Left lung (tissue), 10 donors: ENCODE results near the gene CREBRF. TPM values are rescaled to one million over a fixed set of nuclear protein-coding genes. Genes with fewer than 3 reads are reported as not detected.

Experiments
- ATAC-seq: fragments of 200-7000 bp; cut with Tn5 transposase; one replicate; pipeline ENCODE4 v1.9.1; 2020; ENCODE audit warnings: moderate library complexity
- DNase-seq, 4 donors: peaks; one replicate each; pipeline ENCODE4 v3.0.0-alpha.2; 2013 to 2020
- H3K27ac ChIP-seq, 2 donors: fragments of 200-600 bp; sonication (generic) in 1 of 2; one replicate each; pipeline versions ENCODE4 v1.5.0 to v1.8.0; 2020 to 2021
- H3K27me3 ChIP-seq, 2 donors: fragments of 200-600 bp; sonication (generic) in 1 of 2; one replicate each; pipeline versions ENCODE4 v1.5.0 to v1.8.0; 2020 to 2021
- H3K36me3 ChIP-seq, 2 donors: fragments of 200-600 bp; sonication (generic) in 1 of 2; one replicate each; pipeline versions ENCODE4 v1.5.0 to v1.8.0; 2020 to 2021
- H3K4me1 ChIP-seq, 2 donors: fragments of 200-600 bp; one replicate each; pipeline ENCODE4 v1.8.0; 2021
- H3K4me3 ChIP-seq, 2 donors: fragments of 200-600 bp; sonication (generic) in 1 of 2; one replicate each; pipeline versions ENCODE4 v1.5.0 to v1.8.0; 2020 to 2021; ENCODE audit warnings: mild to moderate bottlenecking in 1 of 2
- H3K9me3 ChIP-seq, 2 donors: fragments of 200-600 bp; sonication (generic) in 1 of 2; one replicate each; pipeline versions ENCODE4 v1.5.0 to v1.8.0; 2020 to 2021
- intact Hi-C, 2 donors: fragments of 100-400 bp; cut with DNase I; formaldehyde crosslinking; loops; one replicate each; pipeline versions ENCODE4 v1.11.2 to v1.14.2; 2022
- polyA plus RNA-seq, 6 donors: library from polyadenylated mRNA; unstranded; fragments of 120-200 nt; gene quantifications; one replicate each; pipeline ENCODE4 v1.2.1, GENCODE V29; 2013; ENCODE audit not compliant: insufficient read length in 6 of 6
- total RNA-seq, 2 donors: library from RNA; stranded (reverse); fragmentation: NEBNext Ultra II Directional; extraction: Animal tissue kit (Norgen Biotek cat#: 25700); gene quantifications; one replicate each; pipeline ENCODE4 v1.2.1, GENCODE V29; 2021
- TF ChIP-seq, protein P1 (sequence below), 2 donors: fragments of 200-600 bp; sonication (generic) in 1 of 2; IDR thresholded peaks; one replicate each; pipeline versions ENCODE4 v1.5.0 to v1.8.0; 2021; ENCODE audit warnings: antibody characterized with exemption in 2 of 2
- donor health status: DM: no; HTN: yes; CAD: no.
- donor health status: DM: no; HTN: no; CAD: no.

The CREBRF gene
- total and polyA plus RNA-seq, 8 donors = 14.7 to 34.4 (median 20.3) TPM

DNA sequence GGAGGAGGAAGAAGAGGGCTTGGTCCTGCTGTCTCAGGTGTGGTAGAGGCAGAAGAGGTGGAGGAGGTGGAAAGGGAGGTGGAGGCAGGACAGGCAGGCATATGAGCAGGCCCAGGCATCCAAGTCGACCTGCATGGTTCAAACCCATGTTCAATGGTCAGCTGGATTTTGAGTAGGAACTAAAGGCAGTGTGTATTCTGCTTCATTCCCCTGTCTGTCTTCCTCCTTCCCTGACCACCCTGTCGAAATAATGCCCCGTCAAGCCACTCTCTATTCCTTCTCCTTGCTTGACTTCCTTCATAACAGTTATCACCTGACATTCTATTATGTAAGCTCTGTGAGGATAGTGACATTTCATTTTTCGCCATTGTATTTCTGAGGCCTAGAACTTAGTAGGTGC is 37.8 kb upstream of the CREBRF start:
- TF ChIP-seq, protein P1, sequence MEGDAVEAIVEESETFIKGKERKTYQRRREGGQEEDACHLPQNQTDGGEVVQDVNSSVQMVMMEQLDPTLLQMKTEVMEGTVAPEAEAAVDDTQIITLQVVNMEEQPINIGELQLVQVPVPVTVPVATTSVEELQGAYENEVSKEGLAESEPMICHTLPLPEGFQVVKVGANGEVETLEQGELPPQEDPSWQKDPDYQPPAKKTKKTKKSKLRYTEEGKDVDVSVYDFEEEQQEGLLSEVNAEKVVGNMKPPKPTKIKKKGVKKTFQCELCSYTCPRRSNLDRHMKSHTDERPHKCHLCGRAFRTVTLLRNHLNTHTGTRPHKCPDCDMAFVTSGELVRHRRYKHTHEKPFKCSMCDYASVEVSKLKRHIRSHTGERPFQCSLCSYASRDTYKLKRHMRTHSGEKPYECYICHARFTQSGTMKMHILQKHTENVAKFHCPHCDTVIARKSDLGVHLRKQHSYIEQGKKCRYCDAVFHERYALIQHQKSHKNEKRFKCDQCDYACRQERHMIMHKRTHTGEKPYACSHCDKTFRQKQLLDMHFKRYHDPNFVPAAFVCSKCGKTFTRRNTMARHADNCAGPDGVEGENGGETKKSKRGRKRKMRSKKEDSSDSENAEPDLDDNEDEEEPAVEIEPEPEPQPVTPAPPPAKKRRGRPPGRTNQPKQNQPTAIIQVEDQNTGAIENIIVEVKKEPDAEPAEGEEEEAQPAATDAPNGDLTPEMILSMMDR (IDR thresholded peaks at IDR 0.05) = no peak
- no peaks in the 10 kb centered on the region for H3K27me3 ChIP-seq
- intact Hi-C loops = no loop called here
- H3K36me3 ChIP-seq = peaks cover 0 to 35% of the 10 kb centered on the region in 2 donors
- H3K4me1 ChIP-seq = peaks cover 8 to 76% of the 10 kb centered on the region in 2 donors
- no peak overlapping the region for H3K4me3 ChIP-seq
- peak overlapping the region in 1 of 2 donors; percentile 84 for H3K27ac ChIP-seq
- ATAC-seq = peak; percentile 21
- H3K9me3 ChIP-seq = no peaks in the 10 kb centered on the region
- no peak for DNase-seq

DNA sequence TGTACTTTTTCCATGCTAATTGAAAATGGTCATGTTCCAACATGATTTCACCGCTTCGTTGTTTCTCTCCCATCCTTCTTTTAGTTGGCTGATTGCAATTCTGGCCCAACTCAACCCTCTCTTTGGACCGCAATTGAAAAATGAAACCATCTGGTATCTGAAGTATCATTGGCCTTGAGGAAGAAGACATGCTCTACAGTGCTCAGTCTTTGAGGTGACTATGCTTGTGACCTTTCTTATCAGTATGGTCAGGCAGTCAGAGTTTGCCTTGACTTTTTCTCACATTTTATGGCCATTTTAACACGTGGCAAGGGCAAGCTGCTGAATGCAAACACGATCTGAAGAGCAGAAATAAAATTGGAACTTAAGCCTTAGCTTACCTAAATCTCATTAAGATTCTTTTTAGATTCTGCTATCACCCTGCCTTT is 36.0 kb upstream of the CREBRF start:
- intact Hi-C loops = no loop called here
- ATAC-seq = no peak
- peaks cover 0 to 35% of the 10 kb centered on the region in 2 donors for H3K36me3 ChIP-seq
- H3K27me3 ChIP-seq = no peaks in the 10 kb centered on the region
- H3K27ac ChIP-seq = peak overlapping the region; percentile 23 to 84
- no peak overlapping the region for H3K4me3 ChIP-seq
- no peak for DNase-seq
- H3K4me1 ChIP-seq = peaks cover 8 to 63% of the 10 kb centered on the region in 2 donors
- no peaks in the 10 kb centered on the region for H3K9me3 ChIP-seq
- TF ChIP-seq, protein P1 (IDR thresholded peaks at IDR 0.05) = no peak

DNA sequence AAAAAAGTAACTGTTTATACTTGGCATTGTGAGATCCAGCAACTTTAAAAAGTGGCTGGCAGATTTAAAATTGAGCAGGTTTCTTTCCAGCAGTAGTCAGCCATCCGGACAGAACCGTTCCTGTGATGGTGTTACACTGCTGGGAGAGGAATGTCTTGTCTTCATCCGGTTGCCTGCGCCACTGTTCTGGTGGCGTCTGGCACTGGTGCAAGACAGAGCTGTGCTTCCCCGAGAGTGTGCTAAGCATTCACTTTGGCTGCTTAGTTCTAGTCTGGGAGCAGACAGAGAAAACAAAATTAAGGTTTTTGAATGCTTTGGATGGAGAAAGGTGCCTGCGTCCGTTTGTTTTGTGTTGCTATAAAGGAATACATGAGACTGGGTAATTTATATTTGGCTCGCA is 35.5 kb upstream of the CREBRF start:
- Histone ChIP-seq H3K36me3 (peaks cover 0 to 38% of the 10 kb centered on the region in 2 donors), H3K27me3 (no peaks in the 10 kb centered on the region), H3K4me3 (no peak overlapping the region), H3K9me3 (no peaks in the 10 kb centered on the region), H3K27ac (peak overlapping the region; percentile 23 to 84), H3K4me1 (peaks cover 8 to 58% of the 10 kb centered on the region in 2 donors)
- TF ChIP-seq, protein P1 (IDR thresholded peaks at IDR 0.05) = no peak
- ATAC-seq (no peak), DNase-seq (no peak)
- intact Hi-C loops = no loop called here

DNA sequence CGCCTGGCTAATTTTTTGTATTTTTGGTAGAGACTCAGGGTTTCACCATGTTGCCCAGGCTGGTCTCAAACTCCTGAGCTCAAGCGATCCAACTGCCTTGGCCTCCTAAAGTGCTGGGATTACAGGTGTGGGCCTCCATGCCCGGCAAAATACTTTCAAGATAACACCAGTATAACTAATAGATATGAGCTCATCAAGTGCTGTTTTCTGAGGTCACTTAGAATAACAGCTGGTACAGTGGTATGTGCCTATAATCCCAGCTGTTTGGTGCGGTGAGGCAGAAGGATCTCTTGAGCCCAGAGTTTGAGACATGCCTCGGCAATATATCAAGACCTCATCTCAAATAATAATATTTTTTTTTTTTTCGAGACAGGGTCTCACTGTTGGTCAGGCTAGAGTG is 30.5 kb upstream of the CREBRF start:
- DNase-seq (no peak), ATAC-seq (no peak)
- Histone ChIP-seq H3K9me3 (no peaks in the 10 kb centered on the region), H3K27ac (no peak overlapping the region), H3K27me3 (no peaks in the 10 kb centered on the region), H3K36me3 (peaks cover 0 to 32% of the 10 kb centered on the region in 2 donors), H3K4me3 (no peak overlapping the region), H3K4me1 (peaks cover 5 to 55% of the 10 kb centered on the region in 2 donors)
- TF ChIP-seq, protein P1 (IDR thresholded peaks at IDR 0.05) = no peak
- intact Hi-C loops = no loop called here

DNA sequence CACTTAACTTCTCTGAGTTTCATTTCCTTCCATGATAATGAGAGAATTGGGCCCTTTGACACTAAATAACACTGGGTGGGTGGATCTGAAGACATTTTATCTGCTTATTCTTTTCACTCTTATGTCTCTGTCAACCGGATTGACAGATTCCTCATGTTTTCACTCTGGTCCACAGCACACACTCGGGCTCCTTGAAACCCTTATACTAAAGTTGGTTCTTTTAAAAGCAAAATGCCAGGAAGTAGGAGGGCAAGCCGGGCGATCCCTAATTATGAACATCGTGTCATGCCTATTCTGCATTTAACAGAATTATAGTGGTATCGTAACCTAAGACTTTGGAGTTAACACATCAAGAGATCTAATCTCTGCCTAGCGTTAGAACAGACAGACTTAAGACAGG is 28.2 kb upstream of the CREBRF start:
- Histone ChIP-seq H3K27me3 (no peaks in the 10 kb centered on the region), H3K4me3 (no peak overlapping the region), H3K27ac (peak overlapping the region in 1 of 2 donors; percentile 81), H3K4me1 (peaks cover 5 to 47% of the 10 kb centered on the region in 2 donors), H3K36me3 (peaks cover 0 to 11% of the 10 kb centered on the region in 2 donors), H3K9me3 (no peaks in the 10 kb centered on the region)
- TF ChIP-seq, protein P1 (IDR thresholded peaks at IDR 0.05) = no peak
- intact Hi-C loops = no loop called here
- no peak for ATAC-seq
- no peak for DNase-seq
